ENCODE data around the gene PLCH2. TPM values are rescaled to one million over a fixed set of nuclear protein-coding genes. Genes with fewer than 3 reads are reported as not detected.

Gene PLCH2
- polyA plus RNA-seq, 1 of the 3 experiments (the other 2 are of a cell fraction) = 0.08 TPM

DNA sequence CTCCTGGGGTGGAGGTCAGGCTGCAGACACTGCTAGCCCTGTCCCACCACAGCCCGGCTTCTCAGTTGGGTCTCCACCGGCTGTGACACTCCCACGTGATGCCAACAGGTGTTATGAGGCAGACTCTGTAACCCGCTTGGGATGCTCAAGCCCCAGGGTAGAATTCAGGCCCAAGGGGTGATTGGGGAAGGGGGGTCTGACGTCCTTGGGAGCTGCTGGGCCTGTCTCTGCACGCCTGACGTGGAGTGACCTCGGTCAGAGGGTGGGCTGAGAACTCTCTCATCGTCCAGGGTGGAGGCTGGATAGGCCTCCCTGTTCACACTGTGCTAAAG, 61.7 kb downstream of the PLCH2 start:
- Histone ChIP-seq H3K27ac (ENCODE audit: low read depth in 2 of 2, low read length in 1 of 2) (no peak overlapping the region), H4K20me1 (ENCODE audit: insufficient read depth) (no peaks in the 10 kb centered on the region), H3K9me2 (no peaks in the 10 kb centered on the region), H3K4me1 (ENCODE audit: control insufficient read depth in 1 of 2, insufficient read depth in 2 of 2, low read depth in 1 of 2, low read length in 1 of 2) (peaks cover 0 to 13% of the 10 kb centered on the region in 2 experiments; a peak in 1 of 4 replicates), H3K9me3 (no peaks in the 10 kb centered on the region), H3K79me2 (ENCODE audit: insufficient read depth) (no peaks in the 10 kb centered on the region), H3K27me3 (ENCODE audit: insufficient read depth) (no peaks in the 10 kb centered on the region), H3K9ac (no peak overlapping the region), H3K4me2 (no peak overlapping the region), H3K4me3 (ENCODE audit: low read depth in 2 of 2, low read length in 1 of 2) (no peak overlapping the region), H3K36me3 (replicated peaks in 1 of 2; ENCODE audit: control insufficient read depth in 1 of 2, insufficient read depth in 2 of 2, low read length in 1 of 2) (no peaks in the 10 kb centered on the region), H3F3A (replicated peaks; ENCODE audit: insufficient read depth) (no peaks in the 10 kb centered on the region), H2AFZ (ENCODE audit: low read depth) (no peak overlapping the region)
- WGBS (ENCODE audit: low lambda C conversion rate) = no CpG with 5 or more reads among the region's 9 CpGs
- DNase-seq = no peak
- ChIA-PET POLR2A (no interaction called here), CTCF (no interaction called here)
- TF ChIP-seq, protein P1, sequence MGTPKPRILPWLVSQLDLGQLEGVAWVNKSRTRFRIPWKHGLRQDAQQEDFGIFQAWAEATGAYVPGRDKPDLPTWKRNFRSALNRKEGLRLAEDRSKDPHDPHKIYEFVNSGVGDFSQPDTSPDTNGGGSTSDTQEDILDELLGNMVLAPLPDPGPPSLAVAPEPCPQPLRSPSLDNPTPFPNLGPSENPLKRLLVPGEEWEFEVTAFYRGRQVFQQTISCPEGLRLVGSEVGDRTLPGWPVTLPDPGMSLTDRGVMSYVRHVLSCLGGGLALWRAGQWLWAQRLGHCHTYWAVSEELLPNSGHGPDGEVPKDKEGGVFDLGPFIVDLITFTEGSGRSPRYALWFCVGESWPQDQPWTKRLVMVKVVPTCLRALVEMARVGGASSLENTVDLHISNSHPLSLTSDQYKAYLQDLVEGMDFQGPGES (IDR thresholded peaks at IDR 0.05; ENCODE audit: low read depth, low read length) = no peak
- TF ChIP-seq FOSL2 (IDR thresholded peaks at IDR 0.05; ENCODE audit: borderline replicate concordance, low read depth) (no peak), EP300 (IDR thresholded peaks at IDR 0.05; ENCODE audit: borderline replicate concordance in 1 of 2, low read depth in 1 of 2, low read length in 1 of 2) (no peak), GABPA (IDR thresholded peaks at IDR 0.05; ENCODE audit: low read depth) (no peak), USF1 (IDR thresholded peaks at IDR 0.05; ENCODE audit: borderline replicate concordance, low read depth) (no peak), GATA2 (CRISPR knock-in tag; IDR thresholded peaks at IDR 0.05) (no peak), JUND (IDR thresholded peaks at IDR 0.05) (no peak), EZH2phosphoT487 (IDR thresholded peaks at IDR 0.05; ENCODE audit: borderline replicate concordance, low read depth) (no peak), TAF1 (IDR thresholded peaks at IDR 0.05; ENCODE audit: borderline replicate concordance, low read depth, low read length) (no peak), RXRA (IDR thresholded peaks at IDR 0.05; ENCODE audit: borderline replicate concordance, low read depth) (no peak), NFIC (IDR thresholded peaks at IDR 0.05; ENCODE audit: borderline replicate concordance) (no peak), NRF1 (IDR thresholded peaks at IDR 0.05; ENCODE audit: low read depth, low read length) (no peak), ZBTB33 (IDR thresholded peaks at IDR 0.05; ENCODE audit: borderline replicate concordance, low read depth) (no peak), SMC3 (IDR thresholded peaks at IDR 0.05; ENCODE audit: low read depth, low read length) (no peak), MEF2A (IDR thresholded peaks at IDR 0.05; ENCODE audit: borderline replicate concordance, low read depth) (no peak), TEAD4 (IDR thresholded peaks at IDR 0.05; ENCODE audit: borderline replicate concordance, insufficient read depth) (no peak), SIN3A (IDR thresholded peaks at IDR 0.05; ENCODE audit: borderline replicate concordance, low read depth, low read length) (no peak)
- TF ChIP-seq, protein P2, sequence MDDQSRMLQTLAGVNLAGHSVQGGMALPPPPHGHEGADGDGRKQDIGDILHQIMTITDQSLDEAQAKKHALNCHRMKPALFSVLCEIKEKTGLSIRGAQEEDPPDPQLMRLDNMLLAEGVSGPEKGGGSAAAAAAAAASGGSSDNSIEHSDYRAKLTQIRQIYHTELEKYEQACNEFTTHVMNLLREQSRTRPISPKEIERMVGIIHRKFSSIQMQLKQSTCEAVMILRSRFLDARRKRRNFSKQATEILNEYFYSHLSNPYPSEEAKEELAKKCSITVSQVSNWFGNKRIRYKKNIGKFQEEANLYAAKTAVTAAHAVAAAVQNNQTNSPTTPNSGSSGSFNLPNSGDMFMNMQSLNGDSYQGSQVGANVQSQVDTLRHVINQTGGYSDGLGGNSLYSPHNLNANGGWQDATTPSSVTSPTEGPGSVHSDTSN (IDR thresholded peaks at IDR 0.05) = no peak
